Neural cell (in vitro differentiated cells): Measurements from ENCODE around the gene KRTAP13-3.

ENCODE experiments used
- EP300 ChIP-seq: fragments of 450-650 bp; conservative IDR thresholded peaks from 2 replicates; pipeline ENCODE4 v1.6.1; 2014; ENCODE audit warnings: antibody characterized with exemption, mild to moderate bottlenecking, moderate library complexity; ENCODE audit not compliant: poor library complexity, severe bottlenecking
- EZH2 ChIP-seq: fragments of 200-600, 300-800 bp; shearing (Covaris generic), sonication (generic); IDR thresholded peaks from 2 replicates; pipeline ENCODE4 v1.6.1; 2014; ENCODE audit warnings: antibody characterized with exemption, low read length, borderline replicate concordance, mild to moderate bottlenecking; ENCODE audit not compliant: insufficient read depth, poor library complexity, severe bottlenecking
- MXI1 ChIP-seq: fragments of 450-650 bp; conservative IDR thresholded peaks from 2 replicates; pipeline ENCODE4 v1.6.1; 2014; ENCODE audit warnings: antibody characterized with exemption, mild to moderate bottlenecking; ENCODE audit not compliant: poor library complexity, severe bottlenecking
- POLR2AphosphoS5 ChIP-seq: IDR thresholded peaks from 2 replicates; pipeline ENCODE4 v1.6.1; 2012
- RAD21 ChIP-seq: fragments of 450-650 bp; conservative IDR thresholded peaks from 2 replicates; pipeline ENCODE4 v1.6.1; 2014; ENCODE audit warnings: antibody characterized with exemption, mild to moderate bottlenecking, moderate library complexity
- SMC3 ChIP-seq: fragments of 450-650 bp; conservative IDR thresholded peaks from 2 replicates; pipeline ENCODE4 v1.6.1; 2014; ENCODE audit warnings: antibody characterized with exemption, mild to moderate bottlenecking, moderate library complexity; ENCODE audit not compliant: poor library complexity
- TAF1 ChIP-seq: IDR thresholded peaks from 2 replicates; pipeline ENCODE4 v1.6.1; 2012; ENCODE audit warnings: low read depth
- TF ChIP-seq, protein P1 (sequence below): fragments of 450-650 bp; IDR thresholded peaks from 2 replicates; pipeline ENCODE4 v1.5.1; 2014; ENCODE audit warnings: antibody characterized with exemption, mild to moderate bottlenecking, moderate library complexity; ENCODE audit not compliant: poor library complexity, severe bottlenecking
- TF ChIP-seq, protein P2 (sequence below): IDR thresholded peaks from 2 replicates; pipeline ENCODE4 v1.6.1; 2012; ENCODE audit warnings: borderline replicate concordance

GRCh38 chr21:30426731-30427130, 1.0 kb upstream of the KRTAP13-3 start:
- TF ChIP-seq POLR2AphosphoS5 (no peak), MXI1 (no peak), EZH2 (no peak), EP300 (no peak), RAD21 (no peak), SMC3 (no peak), TAF1 (no peak)
- TF ChIP-seq, protein P1, sequence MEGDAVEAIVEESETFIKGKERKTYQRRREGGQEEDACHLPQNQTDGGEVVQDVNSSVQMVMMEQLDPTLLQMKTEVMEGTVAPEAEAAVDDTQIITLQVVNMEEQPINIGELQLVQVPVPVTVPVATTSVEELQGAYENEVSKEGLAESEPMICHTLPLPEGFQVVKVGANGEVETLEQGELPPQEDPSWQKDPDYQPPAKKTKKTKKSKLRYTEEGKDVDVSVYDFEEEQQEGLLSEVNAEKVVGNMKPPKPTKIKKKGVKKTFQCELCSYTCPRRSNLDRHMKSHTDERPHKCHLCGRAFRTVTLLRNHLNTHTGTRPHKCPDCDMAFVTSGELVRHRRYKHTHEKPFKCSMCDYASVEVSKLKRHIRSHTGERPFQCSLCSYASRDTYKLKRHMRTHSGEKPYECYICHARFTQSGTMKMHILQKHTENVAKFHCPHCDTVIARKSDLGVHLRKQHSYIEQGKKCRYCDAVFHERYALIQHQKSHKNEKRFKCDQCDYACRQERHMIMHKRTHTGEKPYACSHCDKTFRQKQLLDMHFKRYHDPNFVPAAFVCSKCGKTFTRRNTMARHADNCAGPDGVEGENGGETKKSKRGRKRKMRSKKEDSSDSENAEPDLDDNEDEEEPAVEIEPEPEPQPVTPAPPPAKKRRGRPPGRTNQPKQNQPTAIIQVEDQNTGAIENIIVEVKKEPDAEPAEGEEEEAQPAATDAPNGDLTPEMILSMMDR, result no peak
- TF ChIP-seq, protein P2, sequence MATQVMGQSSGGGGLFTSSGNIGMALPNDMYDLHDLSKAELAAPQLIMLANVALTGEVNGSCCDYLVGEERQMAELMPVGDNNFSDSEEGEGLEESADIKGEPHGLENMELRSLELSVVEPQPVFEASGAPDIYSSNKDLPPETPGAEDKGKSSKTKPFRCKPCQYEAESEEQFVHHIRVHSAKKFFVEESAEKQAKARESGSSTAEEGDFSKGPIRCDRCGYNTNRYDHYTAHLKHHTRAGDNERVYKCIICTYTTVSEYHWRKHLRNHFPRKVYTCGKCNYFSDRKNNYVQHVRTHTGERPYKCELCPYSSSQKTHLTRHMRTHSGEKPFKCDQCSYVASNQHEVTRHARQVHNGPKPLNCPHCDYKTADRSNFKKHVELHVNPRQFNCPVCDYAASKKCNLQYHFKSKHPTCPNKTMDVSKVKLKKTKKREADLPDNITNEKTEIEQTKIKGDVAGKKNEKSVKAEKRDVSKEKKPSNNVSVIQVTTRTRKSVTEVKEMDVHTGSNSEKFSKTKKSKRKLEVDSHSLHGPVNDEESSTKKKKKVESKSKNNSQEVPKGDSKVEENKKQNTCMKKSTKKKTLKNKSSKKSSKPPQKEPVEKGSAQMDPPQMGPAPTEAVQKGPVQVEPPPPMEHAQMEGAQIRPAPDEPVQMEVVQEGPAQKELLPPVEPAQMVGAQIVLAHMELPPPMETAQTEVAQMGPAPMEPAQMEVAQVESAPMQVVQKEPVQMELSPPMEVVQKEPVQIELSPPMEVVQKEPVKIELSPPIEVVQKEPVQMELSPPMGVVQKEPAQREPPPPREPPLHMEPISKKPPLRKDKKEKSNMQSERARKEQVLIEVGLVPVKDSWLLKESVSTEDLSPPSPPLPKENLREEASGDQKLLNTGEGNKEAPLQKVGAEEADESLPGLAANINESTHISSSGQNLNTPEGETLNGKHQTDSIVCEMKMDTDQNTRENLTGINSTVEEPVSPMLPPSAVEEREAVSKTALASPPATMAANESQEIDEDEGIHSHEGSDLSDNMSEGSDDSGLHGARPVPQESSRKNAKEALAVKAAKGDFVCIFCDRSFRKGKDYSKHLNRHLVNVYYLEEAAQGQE, result no peak
